Subcutaneous abdominal adipose tissue (tissue), 5 donors: Measurements from ENCODE around the gene MPRIP.

Source experiments
- H3K27ac ChIP-seq: one replicate; pipeline ENCODE4 v1.7.0; 2013; ENCODE audit warnings: low read depth, mild to moderate bottlenecking, inconsistent platforms, low read length, moderate library complexity
- H3K27me3 ChIP-seq, 5 donors: one replicate each; pipeline ENCODE4 v1.7.0; 2013; ENCODE audit warnings: low read length in 5 of 5, inconsistent platforms in 1 of 5; ENCODE audit not compliant: control insufficient read depth in 5 of 5, insufficient read depth in 4 of 5
- H3K36me3 ChIP-seq, 5 donors: one replicate each; pipeline ENCODE4 v1.7.0; 2013; ENCODE audit warnings: low read length in 5 of 5; ENCODE audit not compliant: control insufficient read depth in 5 of 5, insufficient read depth in 5 of 5
- H3K4me1 ChIP-seq, 5 donors: one replicate each; pipeline ENCODE4 v1.7.0; 2013; ENCODE audit warnings: low read length in 5 of 5, mild to moderate bottlenecking in 3 of 5, moderate library complexity in 1 of 5; ENCODE audit not compliant: control insufficient read depth in 5 of 5, insufficient read depth in 5 of 5
- H3K4me3 ChIP-seq, 5 donors: one replicate each; pipeline ENCODE4 v1.7.0; 2013; ENCODE audit warnings: low read length in 5 of 5, low read depth in 1 of 5
- H3K9ac ChIP-seq, 5 donors: one replicate each; pipeline ENCODE4 v1.7.0; 2013; ENCODE audit warnings: low read length in 5 of 5, mild to moderate bottlenecking in 4 of 5, moderate library complexity in 3 of 5
- H3K9me3 ChIP-seq, 5 donors: one replicate each; pipeline ENCODE4 v1.7.0; 2013; ENCODE audit warnings: low read length in 5 of 5; ENCODE audit not compliant: control insufficient read depth in 5 of 5
- donor health status: healthy.
- donor health status: healthy.
- donor health status: healthy.
- donor health status: healthy.
- donor health status: healthy.

Gene MPRIP

DNA sequence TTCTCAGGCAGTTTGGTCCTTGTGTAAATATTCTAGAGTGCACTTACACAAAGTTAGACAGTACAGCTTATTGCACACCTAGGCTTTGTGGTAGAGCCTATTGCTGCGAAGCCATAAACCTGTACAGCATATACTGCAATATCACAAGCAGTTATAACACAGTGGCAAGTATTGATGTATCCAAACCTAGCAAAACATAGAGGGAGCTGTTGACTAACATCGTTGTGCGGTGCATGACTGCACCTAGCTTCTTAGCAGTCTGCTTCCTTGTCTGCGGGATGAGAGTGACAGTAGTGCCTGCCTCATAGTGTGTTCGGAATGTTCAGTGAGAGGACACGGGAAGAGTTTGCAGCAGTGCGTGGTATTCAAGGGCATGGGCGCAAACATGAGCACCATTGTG lies 78.9 kb downstream of the MPRIP start:
- no peak overlapping the region for H3K27ac ChIP-seq

DNA sequence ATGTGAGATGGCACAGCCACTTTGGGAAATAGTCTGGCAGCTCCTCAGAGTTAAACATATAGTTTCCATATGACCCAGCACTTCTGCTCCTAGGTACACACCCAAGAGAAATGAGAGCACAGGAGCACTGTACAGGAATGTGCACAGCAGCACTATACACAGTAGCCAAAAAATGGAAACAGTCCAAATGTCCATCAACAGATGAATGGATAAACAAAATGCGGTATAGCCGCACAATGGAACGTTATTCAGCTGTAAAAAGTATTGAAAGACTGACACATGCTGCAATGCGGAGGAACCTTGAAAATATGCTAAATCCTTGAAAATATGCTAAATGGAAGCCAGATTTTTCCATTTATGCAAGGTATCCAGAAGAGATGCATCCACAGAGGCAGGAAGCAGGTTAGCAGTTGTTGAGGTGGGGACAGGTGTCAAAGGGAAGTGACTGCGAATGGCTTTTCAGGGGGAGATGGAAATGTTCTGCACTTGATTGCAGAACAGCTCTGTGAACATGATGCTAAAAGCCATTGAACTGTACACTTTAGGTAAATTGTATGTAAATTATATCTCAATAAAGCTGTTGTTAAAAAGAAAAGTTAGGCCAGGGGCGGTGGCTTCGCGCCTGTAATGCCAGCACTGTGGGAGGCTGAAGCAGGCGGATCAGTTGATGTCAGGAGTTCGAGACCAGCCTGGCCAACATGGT lies 80.7 kb downstream of the MPRIP start:
- no peaks in the 10 kb centered on the region for H3K9me3 ChIP-seq
- H3K9ac ChIP-seq = no peak overlapping the region
- H3K4me3 ChIP-seq = no peak overlapping the region
- peaks cover 0 to 18% (median 14%) of the 10 kb centered on the region in 5 donors for H3K36me3 ChIP-seq
- H3K27me3 ChIP-seq = no peaks in the 10 kb centered on the region
- H3K27ac ChIP-seq = no peak overlapping the region
- H3K4me1 ChIP-seq = peaks cover 12 to 61% (median 30%) of the 10 kb centered on the region in 5 donors

More for the DNA sequence above, 78.9 kb downstream of the MPRIP start:
- no peak overlapping the region for H3K4me3 ChIP-seq
- H3K27me3 ChIP-seq = no peaks in the 10 kb centered on the region
- peaks cover 12 to 52% (median 30%) of the 10 kb centered on the region in 5 donors for H3K4me1 ChIP-seq
- peaks cover 0 to 3% (median 0%) of the 10 kb centered on the region in 5 donors for H3K36me3 ChIP-seq
- H3K9ac ChIP-seq = no peak overlapping the region
- H3K9me3 ChIP-seq = no peaks in the 10 kb centered on the region

DNA sequence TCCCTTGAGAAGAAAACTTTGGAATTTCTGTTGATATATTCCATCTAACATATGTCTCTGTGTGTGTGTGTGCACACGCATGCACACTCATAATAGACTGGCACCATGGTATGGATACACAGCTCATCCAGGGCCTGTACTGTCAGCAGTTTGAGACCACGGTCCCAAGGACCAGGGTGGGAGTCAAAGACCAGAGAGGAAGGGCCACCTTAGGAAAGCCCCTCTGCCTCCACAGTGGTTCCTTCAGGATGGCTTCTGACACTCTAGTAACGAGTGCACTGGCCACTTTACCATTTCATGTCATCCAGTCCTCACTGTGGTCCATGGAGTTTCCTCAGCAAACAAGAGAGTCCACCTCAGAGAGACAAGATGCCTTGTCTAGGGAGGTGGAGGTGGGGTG lies 82.1 kb downstream of the MPRIP start:
- H3K27ac ChIP-seq = no peak overlapping the region
- peaks cover 0 to 30% (median 28%) of the 10 kb centered on the region in 5 donors for H3K36me3 ChIP-seq
- no peak overlapping the region for H3K9ac ChIP-seq
- peaks cover 9 to 47% (median 17%) of the 10 kb centered on the region in 5 donors for H3K4me1 ChIP-seq
- no peak overlapping the region for H3K4me3 ChIP-seq
- no peaks in the 10 kb centered on the region for H3K9me3 ChIP-seq
- H3K27me3 ChIP-seq = no peaks in the 10 kb centered on the region

DNA sequence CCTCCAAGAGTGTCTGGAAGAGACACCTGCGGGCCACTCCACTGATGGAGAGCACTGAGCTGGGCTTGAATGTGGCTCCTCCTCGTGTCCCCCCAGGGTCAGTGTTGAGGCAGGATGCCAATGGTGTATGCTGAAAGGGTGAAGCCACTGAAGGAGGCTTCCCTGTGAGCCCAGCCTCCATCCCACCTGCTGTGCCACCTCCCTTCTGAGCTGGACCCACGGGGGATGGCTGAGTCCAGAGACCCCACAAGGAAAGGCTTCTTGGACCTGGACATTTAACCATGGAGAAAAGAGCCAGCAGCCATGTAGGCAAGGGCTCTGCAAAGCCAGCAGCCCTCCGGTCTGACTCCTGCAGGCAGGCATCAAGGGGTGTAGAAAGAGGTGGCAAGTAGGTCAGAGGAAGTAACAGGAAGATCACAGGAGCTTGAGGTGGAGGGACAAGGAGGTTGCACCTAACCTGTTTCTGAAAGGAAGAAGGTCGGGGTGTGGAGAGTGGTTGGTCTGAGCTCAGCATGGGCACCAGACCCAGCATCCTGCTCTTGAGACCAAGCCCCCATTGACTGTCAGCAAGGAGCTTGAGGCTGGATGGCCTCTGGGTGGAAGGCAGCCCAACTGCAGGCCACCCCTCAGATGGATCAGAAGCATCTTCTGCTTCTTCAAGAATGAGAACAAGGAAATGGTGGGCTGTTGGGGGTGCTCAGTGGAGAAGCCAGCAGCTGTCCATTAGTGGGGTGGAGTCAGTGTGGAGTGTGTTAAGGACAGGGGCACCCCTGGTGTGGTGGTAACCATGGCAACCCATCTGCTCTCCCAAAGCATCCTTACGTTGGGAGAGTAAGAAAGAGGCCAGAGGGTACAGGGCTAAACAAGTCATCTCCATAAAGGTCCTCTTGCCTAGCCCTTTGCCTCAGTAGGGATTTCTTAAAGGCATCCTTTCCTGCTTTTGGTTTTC lies 83.2 kb downstream of the MPRIP start:
- Histone ChIP-seq H3K4me1 (peaks cover under 1 to 36% (median 7%) of the 10 kb centered on the region in 5 donors), H3K9ac (no peak overlapping the region), H3K36me3 (peaks cover 0 to 40% (median 37%) of the 10 kb centered on the region in 5 donors), H3K9me3 (no peaks in the 10 kb centered on the region), H3K27ac (no peak overlapping the region), H3K4me3 (no peak overlapping the region), H3K27me3 (no peaks in the 10 kb centered on the region)

DNA sequence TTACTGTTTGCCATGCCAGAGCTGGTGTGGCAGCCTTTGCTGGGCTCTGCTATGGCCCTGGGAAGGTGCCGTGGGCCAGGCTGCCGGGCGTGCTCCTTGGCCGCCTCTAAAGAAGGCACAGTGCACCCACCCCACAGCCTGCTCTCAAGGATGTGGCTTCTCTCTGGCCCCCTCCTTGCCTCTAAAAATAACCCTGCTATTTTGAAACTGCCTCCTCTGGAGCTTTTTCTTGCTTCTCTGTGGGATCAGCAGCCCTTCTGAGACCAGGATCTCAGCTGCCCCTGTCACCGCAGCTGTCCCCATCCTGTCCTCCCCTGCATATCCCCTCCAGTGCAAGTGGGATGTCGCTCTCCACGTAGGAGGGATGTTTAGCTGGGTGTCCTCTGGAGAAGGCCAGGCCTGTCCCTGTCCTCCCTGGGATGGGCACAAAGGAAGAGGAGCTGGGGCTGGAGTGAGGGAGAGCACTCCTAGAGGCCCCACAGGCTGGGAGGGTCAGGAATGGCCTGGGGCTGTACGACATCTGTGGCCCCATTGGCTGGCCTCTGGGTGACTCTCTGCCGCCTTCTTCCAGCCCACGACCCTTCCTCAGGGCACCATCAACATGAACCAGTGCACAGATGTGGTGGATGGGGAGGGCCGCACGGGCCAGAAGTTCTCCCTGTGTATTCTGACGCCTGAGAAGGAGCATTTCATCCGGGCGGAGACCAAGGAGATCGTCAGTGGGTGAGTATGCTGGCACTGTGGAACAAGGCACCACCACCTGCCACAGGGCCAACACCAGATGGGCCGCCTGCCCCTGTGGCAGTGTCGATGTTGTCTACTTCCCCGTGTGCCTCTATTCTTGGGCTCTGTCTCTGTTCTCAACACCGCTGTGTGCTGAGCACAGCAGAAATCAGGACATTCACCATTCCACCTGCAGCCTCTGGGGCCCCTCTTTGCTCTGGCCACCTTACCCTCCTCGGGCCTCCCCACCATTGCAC lies 84.2 kb downstream of the MPRIP start:
- Histone ChIP-seq H3K36me3 (peaks cover 0 to 50% (median 47%) of the 10 kb centered on the region in 5 donors), H3K27me3 (no peaks in the 10 kb centered on the region), H3K4me3 (no peak overlapping the region), H3K4me1 (peaks cover 0 to 26% (median 0%) of the 10 kb centered on the region in 5 donors), H3K9me3 (no peaks in the 10 kb centered on the region), H3K9ac (no peak overlapping the region), H3K27ac (no peak overlapping the region)

DNA sequence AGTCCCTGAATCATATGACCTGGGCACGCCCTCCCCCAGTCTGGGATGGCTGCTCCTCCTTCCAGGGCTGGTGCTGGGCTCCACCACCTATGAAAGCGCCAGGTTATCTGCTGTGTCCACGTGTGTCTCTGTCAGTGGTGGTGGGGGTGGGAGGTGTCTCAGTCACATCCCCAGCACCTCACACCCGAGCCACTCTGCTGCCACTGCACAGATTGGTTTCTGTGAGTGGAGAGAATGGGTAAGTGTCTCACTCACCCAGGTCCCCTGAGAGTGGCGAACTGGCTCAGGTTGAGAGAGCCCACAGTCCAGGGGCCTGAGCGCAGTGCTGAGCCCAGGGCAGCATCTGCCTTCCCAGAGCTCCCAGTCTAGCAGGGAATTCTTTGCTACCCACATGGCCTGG lies 84.9 kb downstream of the MPRIP start:
- Histone ChIP-seq H3K27ac (no peak overlapping the region), H3K36me3 (peaks cover 0 to 58% (median 54%) of the 10 kb centered on the region in 5 donors), H3K4me3 (no peak overlapping the region), H3K4me1 (peaks cover 0 to 26% (median 0%) of the 10 kb centered on the region in 5 donors), H3K27me3 (no peaks in the 10 kb centered on the region), H3K9ac (no peak overlapping the region), H3K9me3 (no peaks in the 10 kb centered on the region)

DNA sequence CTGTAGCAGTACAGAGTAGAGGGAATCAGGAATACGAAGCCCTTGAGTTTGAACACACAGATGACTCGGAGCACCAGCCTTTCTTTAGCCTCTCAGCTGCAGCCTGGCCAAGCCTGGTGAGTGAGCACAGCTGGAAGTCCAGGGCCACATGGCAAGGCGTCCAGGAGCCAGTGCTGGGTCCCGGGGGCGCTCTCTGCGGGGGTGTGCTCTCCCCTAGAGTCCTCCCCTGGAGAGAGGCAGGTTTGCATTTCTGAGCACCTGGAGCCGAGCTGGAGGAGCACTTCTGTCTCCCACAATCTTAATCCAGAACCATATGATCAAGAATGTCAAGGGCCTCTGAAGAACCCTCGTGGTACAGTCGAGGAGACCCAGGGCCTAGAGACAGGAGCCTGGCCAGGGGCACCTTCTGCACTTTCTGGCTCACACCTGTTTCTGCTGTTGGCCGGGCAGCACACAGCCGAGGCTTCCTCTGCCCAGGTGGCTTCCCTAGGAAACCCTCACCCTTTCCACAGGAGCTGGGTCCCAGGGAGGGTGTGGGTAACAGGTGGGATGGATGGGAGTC lies 85.6 kb downstream of the MPRIP start:
- H3K9me3 ChIP-seq = no peaks in the 10 kb centered on the region
- no peak overlapping the region for H3K4me3 ChIP-seq
- peaks cover 0 to 64% (median 61%) of the 10 kb centered on the region in 5 donors for H3K36me3 ChIP-seq
- H3K27me3 ChIP-seq = no peaks in the 10 kb centered on the region
- peaks cover 0 to 26% (median 0%) of the 10 kb centered on the region in 5 donors for H3K4me1 ChIP-seq
- no peak overlapping the region for H3K9ac ChIP-seq
- no peak overlapping the region for H3K27ac ChIP-seq

DNA sequence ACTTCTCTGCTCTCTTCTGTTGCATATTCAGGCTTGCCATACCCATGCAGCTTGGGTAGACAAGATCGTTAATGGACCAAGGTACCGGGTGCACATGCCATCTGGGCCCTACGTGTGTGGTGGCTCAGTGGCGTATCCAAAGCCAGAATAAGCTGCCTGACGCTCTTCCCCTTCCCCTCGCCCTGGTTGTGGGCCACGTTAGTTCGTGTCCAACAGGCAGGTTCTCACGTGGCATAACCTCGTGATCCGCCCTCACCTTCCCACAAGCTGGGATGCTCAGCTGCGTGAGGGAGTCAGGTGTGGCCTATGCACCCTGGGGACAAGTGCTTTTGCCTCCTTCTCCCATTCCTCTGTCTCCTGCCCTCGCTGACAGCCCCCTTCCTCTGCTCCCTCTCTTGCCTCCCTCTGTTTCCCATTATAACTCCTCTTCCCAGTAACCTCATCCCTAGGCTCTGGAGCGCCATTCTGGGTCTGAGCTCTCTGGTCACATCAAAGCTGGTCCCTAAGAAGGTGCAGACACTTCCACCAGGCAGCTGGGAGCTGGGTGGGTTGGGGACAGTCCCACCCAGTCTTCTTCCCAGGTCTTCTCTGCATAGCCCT lies 86.3 kb downstream of the MPRIP start:
- Histone ChIP-seq H3K4me3 (no peak overlapping the region), H3K27me3 (no peaks in the 10 kb centered on the region), H3K36me3 (peaks cover 0 to 72% (median 69%) of the 10 kb centered on the region in 5 donors), H3K9ac (no peak overlapping the region), H3K27ac (no peak overlapping the region), H3K4me1 (peaks cover 0 to 26% (median 0%) of the 10 kb centered on the region in 5 donors), H3K9me3 (no peaks in the 10 kb centered on the region)

DNA sequence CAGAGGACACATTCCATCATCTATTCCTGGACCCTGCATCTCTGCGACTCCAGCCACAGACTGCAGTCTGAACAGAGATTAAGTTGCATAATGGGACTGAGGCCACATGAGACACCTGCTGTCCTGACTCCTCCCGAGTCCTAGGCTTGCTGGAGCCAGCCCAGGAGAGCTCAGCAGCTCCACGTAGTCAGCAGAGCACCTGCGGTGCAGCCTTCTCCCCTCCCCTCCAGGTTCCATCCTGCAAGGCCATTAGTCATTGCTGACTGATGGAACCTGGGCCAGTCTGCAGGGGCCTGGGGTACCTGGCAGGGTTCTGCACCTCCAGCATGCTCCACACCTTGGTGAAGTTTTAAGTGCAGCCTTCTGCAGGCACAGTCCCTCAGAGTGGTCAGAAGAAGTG lies 87.2 kb downstream of the MPRIP start:
- H3K27me3 ChIP-seq = no peaks in the 10 kb centered on the region
- no peak overlapping the region for H3K4me3 ChIP-seq
- H3K9me3 ChIP-seq = no peaks in the 10 kb centered on the region
- peaks cover 0 to 26% (median 0%) of the 10 kb centered on the region in 5 donors for H3K4me1 ChIP-seq
- H3K36me3 ChIP-seq = peaks cover 0 to 81% (median 75%) of the 10 kb centered on the region in 5 donors
- H3K9ac ChIP-seq = no peak overlapping the region
- no peak overlapping the region for H3K27ac ChIP-seq
